Right cardiac atrium (tissue), 5 donors: ENCODE data around the gene FBXO39. TPM values are rescaled to one million over a fixed set of nuclear protein-coding genes. Genes with fewer than 3 reads are reported as not detected.
"Not testable (repeated sequence)": the region's sequence is repeated elsewhere in the genome, so short reads cannot be mapped to it uniquely, and the experiment has no call there.

Experiments used
- ATAC-seq, 2 donors: fragments of 200-7000 bp; cut with Tn5 transposase; one replicate each; pipeline versions ENCODE4 v1.8.0 to v1.9.1; 2020; ENCODE audit warnings: moderate library complexity in 2 of 2, mild to moderate bottlenecking in 1 of 2
- DNase-seq, 3 donors: peaks; one replicate each; pipeline ENCODE4 v3.0.0-alpha.2; 2020
- H3K27ac ChIP-seq: one replicate; pipeline ENCODE4 v1.5.1; 2013; ENCODE audit warnings: mild to moderate bottlenecking, low read length, control low read depth, moderate library complexity
- H3K27me3 ChIP-seq: one replicate; pipeline ENCODE4 v1.6.1; 2013; ENCODE audit not compliant: control insufficient read depth, insufficient read depth
- H3K4me1 ChIP-seq: one replicate; pipeline ENCODE4 v1.6.1; 2013; ENCODE audit warnings: low read length; ENCODE audit not compliant: control insufficient read depth, insufficient read depth
- H3K4me3 ChIP-seq: one replicate; pipeline ENCODE4 v1.5.1; 2013; ENCODE audit warnings: low read length, control low read depth
- H3K9me3 ChIP-seq: one replicate; pipeline ENCODE4 v1.6.1; 2013; ENCODE audit warnings: low read length; ENCODE audit not compliant: control insufficient read depth
- whole genome bisulfite sequencing: extraction: QIAGEN DNeasy Blood & Tissue Kit; methylation state at CpG from one replicate; pipeline ENCODE4 v1.1.7; 2013; 5-methylcytosine and 5-hydroxymethylcytosine counted together
- intact Hi-C, 4 donors: fragments of 100-400 bp; cut with DNase I; formaldehyde crosslinking; loops; one replicate each; pipeline versions ENCODE4 v1.11.0 to v1.14.0; 2022 to 2023
- polyA plus RNA-seq: library from polyadenylated mRNA; stranded (reverse); fragments of 200-250 nt; gene quantifications from one replicate; pipeline ENCODE4 v1.2.3, GENCODE V29; 2013
- total RNA-seq, 4 donors: library from RNA; stranded (reverse); fragmentation: NEBNext Ultra II Directional; extraction: Animal tissue kit (Norgen Biotek cat#: 25700); gene quantifications; one replicate each; pipeline ENCODE4 v1.2.1, GENCODE V29; 2021
- donor health status: healthy with polysubstance abuse.
- donor health status: DM: no; HTN: yes; CAD: no.
- donor health status: DM: no; HTN: no; CAD: no.
- donor health status: DM: no; HTN: yes; CAD: no; lungs with severe emphysema.
- donor health status: DM: yes; HTN: yes; CAD: no.

The FBXO39 gene
- total and polyA plus RNA-seq, 5 donors: 0.16 to 0.20 TPM; not detected in 3

- DNase-seq: no peak
- Histone ChIP-seq H3K4me1 (peaks cover 9% of the 10 kb centered on the region), H3K27ac (no peak overlapping the region), H3K4me3 (no peak overlapping the region), H3K27me3 (no peaks in the 10 kb centered on the region), H3K9me3 (no peaks in the 10 kb centered on the region)
- ATAC-seq: no peak
- intact Hi-C loops: no loop called here
- WGBS: 85% methylated on average over 2 of the region's 2 CpGs
These were observed 18.3 kb upstream of the FBXO39 start for GRCh38 chr17:6757747-6758146.

- DNase-seq (no peak), ATAC-seq (no peak)
- intact Hi-C loops: no loop called here
- Histone ChIP-seq H3K27ac (no peak overlapping the region), H3K9me3 (no peaks in the 10 kb centered on the region), H3K4me1 (peaks cover 3% of the 10 kb centered on the region), H3K27me3 (no peaks in the 10 kb centered on the region), H3K4me3 (no peak overlapping the region)
- WGBS: 85% methylated on average over 8 of the region's 8 CpGs
These were observed 14.2 kb upstream of the FBXO39 start for GRCh38 chr17:6761779-6762178.

DNA sequence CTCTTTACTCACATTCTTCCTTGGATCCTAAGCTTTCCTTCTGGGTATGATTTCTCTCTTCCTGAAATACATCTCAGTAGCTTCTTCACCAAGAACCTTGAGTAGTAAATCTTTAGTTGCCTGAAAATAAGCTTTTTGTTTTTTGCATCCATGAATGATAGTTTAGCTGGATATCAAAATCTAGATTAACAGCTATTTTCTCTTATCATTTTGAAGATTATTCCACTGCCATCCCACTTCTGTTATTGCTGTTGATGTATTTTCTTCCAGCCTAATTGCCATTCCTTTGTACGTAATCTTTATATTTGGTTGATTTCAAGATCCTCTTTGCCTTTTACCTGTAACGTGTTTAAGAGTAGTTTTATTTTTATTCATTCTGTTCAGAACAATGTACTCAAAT is 7.6 kb upstream of the FBXO39 start:
- 94% methylated on average over 2 of the region's 2 CpGs for WGBS
- Histone ChIP-seq H3K27ac (no peak overlapping the region), H3K4me3 (no peak overlapping the region), H3K4me1 (no peaks in the 10 kb centered on the region), H3K27me3 (no peaks in the 10 kb centered on the region), H3K9me3 (no peaks in the 10 kb centered on the region)
- ATAC-seq (no peak), DNase-seq (no peak)
- intact Hi-C loops: no loop called here

- Histone ChIP-seq H3K27ac (no peak overlapping the region), H3K9me3 (no peaks in the 10 kb centered on the region), H3K4me3 (no peak overlapping the region), H3K27me3 (no peaks in the 10 kb centered on the region), H3K4me1 (no peaks in the 10 kb centered on the region)
- intact Hi-C loops: no loop called here
- WGBS: 86% methylated on average over 1 of the region's 1 CpG
- DNase-seq (no peak), ATAC-seq (no peak)
These were observed 4.0 kb upstream of the FBXO39 start for GRCh38 chr17:6772016-6772415.

DNA sequence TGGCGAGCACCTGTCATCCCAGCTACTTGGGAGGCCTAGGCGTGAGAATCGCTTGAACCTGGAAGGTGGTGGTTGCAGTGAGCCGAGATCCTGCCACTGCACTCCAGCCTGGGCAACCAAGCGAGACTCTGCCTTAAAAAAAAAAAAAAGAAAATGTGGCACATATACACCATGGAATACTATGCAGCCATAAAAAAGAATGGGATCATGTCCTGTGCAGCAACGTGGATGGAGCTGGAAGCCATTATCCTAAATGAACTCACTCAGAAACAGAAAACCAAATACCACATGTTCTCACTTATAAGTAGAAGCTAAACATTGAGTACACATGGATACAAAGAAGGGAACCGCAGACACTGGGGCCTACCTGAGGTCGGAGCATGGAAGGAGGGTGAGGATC is 1.1 kb upstream of the FBXO39 start:
- DNase-seq, ATAC-seq, intact Hi-C loops, H3K4me1 ChIP-seq, H3K27ac ChIP-seq, H3K27me3 ChIP-seq, H3K4me3 ChIP-seq, H3K9me3 ChIP-seq: not testable (repeated sequence)
- 94% methylated on average over 8 of the region's 8 CpGs for WGBS

GRCh38 chr17:6779411-6779810 is 3.4 kb downstream of the FBXO39 start:
- H3K27ac ChIP-seq: no peak overlapping the region
- H3K4me1 ChIP-seq: no peaks in the 10 kb centered on the region
- WGBS: 67% methylated on average over 2 of the region's 2 CpGs
- H3K27me3 ChIP-seq: no peaks in the 10 kb centered on the region
- H3K9me3 ChIP-seq: no peaks in the 10 kb centered on the region
- intact Hi-C loops: no loop called here
- ATAC-seq (no peak), DNase-seq (no peak)
- H3K4me3 ChIP-seq: no peak overlapping the region

- WGBS: 76% methylated on average over 8 of the region's 8 CpGs
- no peak overlapping the region for H3K4me3 ChIP-seq
- DNase-seq (no peak), ATAC-seq (no peak)
- H3K27ac ChIP-seq: no peak overlapping the region
- intact Hi-C loops: no loop called here
- H3K4me1 ChIP-seq: no peaks in the 10 kb centered on the region
- H3K27me3 ChIP-seq: no peaks in the 10 kb centered on the region
- no peaks in the 10 kb centered on the region for H3K9me3 ChIP-seq
These were observed 4.0 kb downstream of the FBXO39 start for GRCh38 chr17:6780001-6780400.

DNA sequence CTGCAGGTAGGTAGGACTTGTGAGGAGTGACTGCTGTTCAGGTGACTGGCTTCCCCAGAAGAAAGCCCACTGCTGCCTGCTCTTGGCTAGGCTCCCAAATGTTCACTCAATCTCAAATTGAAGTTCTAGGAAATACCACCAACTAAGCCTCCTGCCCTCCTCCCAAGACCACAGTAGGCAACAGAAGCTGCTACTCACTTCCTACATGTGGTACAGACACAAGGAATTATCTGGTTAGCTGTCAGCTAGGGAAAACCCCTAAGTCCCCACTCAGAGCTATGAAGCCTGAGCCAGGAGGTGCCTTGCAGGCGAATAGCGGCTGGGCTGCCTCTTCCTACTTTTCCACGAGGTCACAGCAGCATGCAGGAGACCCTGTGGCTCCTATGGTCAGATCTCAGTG is 4.9 kb downstream of the FBXO39 start:
- Histone ChIP-seq H3K27ac (no peak overlapping the region), H3K4me1 (no peaks in the 10 kb centered on the region), H3K9me3 (no peaks in the 10 kb centered on the region), H3K4me3 (no peak overlapping the region), H3K27me3 (no peaks in the 10 kb centered on the region)
- ATAC-seq (no peak), DNase-seq (no peak)
- 58% methylated on average over 3 of the region's 3 CpGs for WGBS
- intact Hi-C loops: no loop called here

DNA sequence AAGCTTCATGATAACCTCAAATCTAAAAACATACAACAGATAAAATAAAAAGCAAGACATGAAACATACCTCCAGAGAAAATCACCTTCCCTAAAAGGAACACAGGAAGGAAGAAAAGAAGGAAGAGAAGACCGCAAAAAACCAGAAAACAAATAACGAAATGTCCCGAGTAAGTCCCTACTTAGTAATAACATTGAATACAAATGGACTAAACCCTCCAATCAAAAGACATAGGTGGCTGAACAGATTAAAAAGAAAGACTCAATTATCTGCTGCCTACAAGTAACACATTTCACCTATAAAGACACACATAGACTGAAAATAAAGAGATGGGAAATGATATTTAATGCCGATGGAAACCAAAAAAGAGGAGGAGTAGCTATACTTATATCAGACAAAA is 6.2 kb downstream of the FBXO39 start:
- no peak overlapping the region for H3K4me3 ChIP-seq
- no peak overlapping the region for H3K27ac ChIP-seq
- no peaks in the 10 kb centered on the region for H3K27me3 ChIP-seq
- 84% methylated on average over 4 of the region's 4 CpGs for WGBS
- no peak for ATAC-seq
- intact Hi-C loops: no loop called here
- H3K9me3 ChIP-seq: no peaks in the 10 kb centered on the region
- DNase-seq: no peak
- no peaks in the 10 kb centered on the region for H3K4me1 ChIP-seq

- Histone ChIP-seq H3K9me3 (no peaks in the 10 kb centered on the region), H3K4me3 (no peak overlapping the region), H3K27me3 (no peaks in the 10 kb centered on the region), H3K27ac (no peak overlapping the region), H3K4me1 (no peaks in the 10 kb centered on the region)
- ATAC-seq (peak in 1 of 2 donors; percentile 77), DNase-seq (no peak)
- intact Hi-C loops: no loop called here
- 57% methylated on average over 8 of the region's 8 CpGs for WGBS
These were observed 10.6 kb downstream of the FBXO39 start for GRCh38 chr17:6786618-6787017.

DNA sequence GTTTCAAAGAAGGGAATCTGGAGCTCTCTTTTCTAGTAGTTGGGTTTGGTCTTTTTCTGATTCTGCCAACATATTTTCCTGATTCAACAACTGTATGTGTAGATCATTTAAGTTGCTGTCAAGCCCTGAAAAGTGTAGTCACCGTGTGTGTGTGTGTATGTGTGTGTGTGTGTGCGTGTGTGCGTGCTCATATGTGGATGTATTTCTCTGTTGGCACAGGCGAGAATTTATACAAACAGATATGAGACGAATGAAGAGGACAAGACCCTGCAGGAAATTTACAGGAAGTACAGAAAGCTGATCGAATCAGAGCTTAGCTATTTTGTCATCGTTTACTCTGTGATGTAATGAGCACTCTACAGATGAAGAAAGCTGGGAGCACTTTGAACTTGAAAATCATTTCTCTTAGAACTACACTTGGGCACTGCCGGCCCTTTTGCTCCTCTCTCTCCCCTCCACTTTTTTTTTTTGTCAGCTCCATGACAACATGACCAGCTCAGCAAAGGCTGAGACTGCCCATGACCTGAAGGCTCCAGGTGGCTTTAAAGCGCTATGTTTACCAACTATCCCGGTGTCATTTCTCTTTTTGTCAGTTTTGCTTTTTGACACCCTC is 11.2 kb downstream of the FBXO39 start:
- no peak for DNase-seq
- intact Hi-C loops: no loop called here
- H3K27ac ChIP-seq: no peak overlapping the region
- no peak for ATAC-seq
- 55% methylated on average over 10 of the region's 10 CpGs for WGBS
- no peak overlapping the region for H3K4me3 ChIP-seq
- no peaks in the 10 kb centered on the region for H3K9me3 ChIP-seq
- H3K27me3 ChIP-seq: no peaks in the 10 kb centered on the region
- no peaks in the 10 kb centered on the region for H3K4me1 ChIP-seq

DNA sequence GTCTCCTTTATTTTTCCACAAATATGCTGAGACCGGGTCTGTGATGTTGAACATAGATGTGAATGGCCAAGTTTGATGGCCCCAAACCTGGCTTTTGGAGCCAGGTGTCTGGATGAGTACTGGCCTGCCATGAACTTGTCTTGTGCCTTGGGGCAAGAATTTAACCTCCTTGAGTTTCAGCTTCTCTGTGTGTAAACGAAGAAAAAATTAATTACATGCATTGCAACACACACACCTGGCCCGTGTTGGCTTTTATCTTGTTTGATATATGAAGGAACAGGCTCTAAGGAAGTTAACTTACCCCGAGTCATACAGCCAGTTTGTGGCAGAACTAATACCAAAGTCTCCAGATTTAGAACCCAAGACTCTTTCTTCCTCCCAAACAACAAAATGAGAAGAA is 13.1 kb downstream of the FBXO39 start:
- DNase-seq (no peak), ATAC-seq (no peak)
- intact Hi-C loops: no loop called here
- Histone ChIP-seq H3K27me3 (no peaks in the 10 kb centered on the region), H3K27ac (no peak overlapping the region), H3K9me3 (no peaks in the 10 kb centered on the region), H3K4me1 (no peaks in the 10 kb centered on the region), H3K4me3 (no peak overlapping the region)
- 71% methylated on average over 4 of the region's 4 CpGs for WGBS
